Activated naive CD4-positive, alpha-beta T cell (primary cell): ENCODE measurements around the gene OR1J2.

Experiments
- DNase-seq, 4 experiments: peaks; one replicate each; lab custom pipeline; 2025; lab: John Stamatoyannopoulos, UW

OR1J2 gene

GRCh38 chr9:122551371-122551770, 40.8 kb downstream of the OR1J2 start:
- DNase-seq: no peak

GRCh38 chr9:122552812-122553211, 42.2 kb downstream of the OR1J2 start, which contains the start of gene OR1N2:
Gene OR1N2 (plus strand): TSS chr9:122553112. CDS start chr9:122553212, 100 bp downstream.
- no peak for DNase-seq
